Astrocyte (in vitro differentiated cells and primary cell): ENCODE measurements around the gene TNIP1.

Experiments used
- EZH2 ChIP-seq: IDR thresholded peaks from 2 replicates; pipeline ENCODE4 v1.6.1; 2012; ENCODE audit warnings: mild to moderate bottlenecking, low read length, inconsistent platforms; ENCODE audit not compliant: insufficient read depth
- TF ChIP-seq, protein P1 (sequence below): IDR thresholded peaks from 2 replicates; pipeline ENCODE4 v1.5.1; 2011; ENCODE audit warnings: low read depth, mild to moderate bottlenecking, inconsistent platforms, low read length, moderate library complexity; ENCODE audit not compliant: insufficient read depth

DNA sequence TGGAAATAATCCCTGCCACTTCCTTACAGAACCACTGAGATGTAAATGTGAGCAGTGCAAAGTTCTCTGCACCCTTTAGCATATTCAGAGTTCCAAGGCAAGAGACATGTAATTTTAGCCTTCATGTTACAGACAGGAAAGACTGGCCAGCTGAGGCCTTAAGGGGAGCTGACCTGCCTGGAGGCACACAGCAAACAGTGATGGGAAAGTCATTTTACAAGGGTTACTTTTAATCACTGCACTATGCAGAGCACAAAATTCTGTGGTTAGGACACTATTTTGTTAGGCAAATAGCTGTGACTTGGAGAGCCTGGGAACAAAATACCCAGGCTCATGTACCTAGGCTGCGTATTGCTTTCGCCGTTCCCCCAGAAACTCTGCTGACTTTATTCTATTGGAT, 30.2 kb upstream of the TNIP1 start:
- TF ChIP-seq, protein P1, sequence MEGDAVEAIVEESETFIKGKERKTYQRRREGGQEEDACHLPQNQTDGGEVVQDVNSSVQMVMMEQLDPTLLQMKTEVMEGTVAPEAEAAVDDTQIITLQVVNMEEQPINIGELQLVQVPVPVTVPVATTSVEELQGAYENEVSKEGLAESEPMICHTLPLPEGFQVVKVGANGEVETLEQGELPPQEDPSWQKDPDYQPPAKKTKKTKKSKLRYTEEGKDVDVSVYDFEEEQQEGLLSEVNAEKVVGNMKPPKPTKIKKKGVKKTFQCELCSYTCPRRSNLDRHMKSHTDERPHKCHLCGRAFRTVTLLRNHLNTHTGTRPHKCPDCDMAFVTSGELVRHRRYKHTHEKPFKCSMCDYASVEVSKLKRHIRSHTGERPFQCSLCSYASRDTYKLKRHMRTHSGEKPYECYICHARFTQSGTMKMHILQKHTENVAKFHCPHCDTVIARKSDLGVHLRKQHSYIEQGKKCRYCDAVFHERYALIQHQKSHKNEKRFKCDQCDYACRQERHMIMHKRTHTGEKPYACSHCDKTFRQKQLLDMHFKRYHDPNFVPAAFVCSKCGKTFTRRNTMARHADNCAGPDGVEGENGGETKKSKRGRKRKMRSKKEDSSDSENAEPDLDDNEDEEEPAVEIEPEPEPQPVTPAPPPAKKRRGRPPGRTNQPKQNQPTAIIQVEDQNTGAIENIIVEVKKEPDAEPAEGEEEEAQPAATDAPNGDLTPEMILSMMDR: no peak
- TF ChIP-seq EZH2: no peak
